ENCODE results near the gene PDE4D.
"Not testable (repeated sequence)": the region's sequence is repeated elsewhere in the genome, so short reads cannot be mapped to it uniquely, and the experiment has no call there.

The PDE4D gene

DNA sequence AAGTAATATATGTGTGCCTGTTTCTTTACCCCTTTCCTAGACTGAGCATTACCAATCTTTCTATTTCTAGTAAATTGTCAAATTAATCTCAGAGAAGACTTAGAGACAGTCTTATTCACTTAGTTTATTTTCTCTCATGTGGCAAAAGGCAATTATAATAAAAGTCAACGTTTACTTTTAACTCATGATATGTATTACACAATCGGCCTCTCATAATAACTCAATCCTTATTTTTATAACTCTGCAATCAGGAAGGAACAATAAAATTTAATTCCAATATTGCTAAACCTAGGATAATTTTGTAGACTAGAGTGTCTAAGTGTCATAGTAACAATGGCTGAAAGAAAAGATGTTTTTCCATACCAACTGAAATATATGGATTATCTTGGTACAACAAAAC lies 214.6 kb downstream of the PDE4D start:
- Histone ChIP-seq H3K36me3 (ENCODE audit: control insufficient read depth, insufficient read depth, low read length) (no peaks in the 10 kb centered on the region), H3K27ac (ENCODE audit: insufficient read depth, low read depth, low read length, poor library complexity, severe bottlenecking) (no peak overlapping the region), H3K4me3 (ENCODE audit: insufficient read depth, low read depth, low read length) (no peak overlapping the region), H3K9me3 (ENCODE audit: control insufficient read depth, low read length) (no peaks in the 10 kb centered on the region), H3K4me1 (ENCODE audit: control insufficient read depth, insufficient read depth, low read length) (no peaks in the 10 kb centered on the region), H3K27me3 (ENCODE audit: control insufficient read depth, insufficient read depth, low read length, poor library complexity, severe bottlenecking) (no peaks in the 10 kb centered on the region)
- 92 to 100% methylated on average over 2 of the region's 2 CpGs for WGBS, 2 experiments

DNA sequence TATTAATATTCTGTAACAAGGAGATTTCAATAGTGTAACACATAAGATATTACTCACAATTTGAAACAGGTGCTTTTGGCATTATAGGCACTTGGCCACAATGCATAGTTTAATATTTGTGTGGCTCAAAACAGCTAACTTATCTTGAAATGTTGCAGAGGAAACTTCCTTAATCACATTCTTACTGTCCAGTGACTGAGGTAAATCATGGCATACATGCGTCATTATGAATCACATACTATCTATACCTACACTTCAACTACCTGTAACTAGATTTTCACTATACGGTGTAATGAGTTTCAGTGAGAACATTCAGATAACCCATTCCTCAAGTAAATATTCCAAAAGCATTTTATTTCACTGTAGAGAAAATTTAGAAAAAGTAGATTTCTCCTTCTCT lies 218.8 kb downstream of the PDE4D start:
- WGBS, 2 experiments = 84 to 89% methylated on average over 2 of the region's 2 CpGs
- H3K9me3 ChIP-seq (ENCODE audit: control insufficient read depth, low read length) = no peaks in the 10 kb centered on the region
- no peaks in the 10 kb centered on the region for H3K36me3 ChIP-seq (ENCODE audit: control insufficient read depth, insufficient read depth, low read length)
- H3K27ac ChIP-seq (ENCODE audit: insufficient read depth, low read depth, low read length, poor library complexity, severe bottlenecking) = no peak overlapping the region
- H3K4me3 ChIP-seq (ENCODE audit: insufficient read depth, low read depth, low read length) = no peak overlapping the region
- no peaks in the 10 kb centered on the region for H3K4me1 ChIP-seq (ENCODE audit: control insufficient read depth, insufficient read depth, low read length)
- H3K27me3 ChIP-seq (ENCODE audit: control insufficient read depth, insufficient read depth, low read length, poor library complexity, severe bottlenecking) = no peaks in the 10 kb centered on the region

GRCh38 chr5:59673438-59674058 lies 220.0 kb downstream of the PDE4D start:
- no peaks in the 10 kb centered on the region for H3K27me3 ChIP-seq (ENCODE audit: control insufficient read depth, insufficient read depth, low read length, poor library complexity, severe bottlenecking)
- H3K9me3 ChIP-seq (ENCODE audit: control insufficient read depth, low read length) = no peaks in the 10 kb centered on the region
- no peaks in the 10 kb centered on the region for H3K36me3 ChIP-seq (ENCODE audit: control insufficient read depth, insufficient read depth, low read length)
- no peak overlapping the region for H3K4me3 ChIP-seq (ENCODE audit: insufficient read depth, low read depth, low read length)
- 0% methylated on average over 2 to 3 of the region's 4 CpGs for WGBS, 2 experiments
- H3K27ac ChIP-seq (ENCODE audit: insufficient read depth, low read depth, low read length, poor library complexity, severe bottlenecking) = no peak overlapping the region
- H3K4me1 ChIP-seq (ENCODE audit: control insufficient read depth, insufficient read depth, low read length) = no peaks in the 10 kb centered on the region

DNA sequence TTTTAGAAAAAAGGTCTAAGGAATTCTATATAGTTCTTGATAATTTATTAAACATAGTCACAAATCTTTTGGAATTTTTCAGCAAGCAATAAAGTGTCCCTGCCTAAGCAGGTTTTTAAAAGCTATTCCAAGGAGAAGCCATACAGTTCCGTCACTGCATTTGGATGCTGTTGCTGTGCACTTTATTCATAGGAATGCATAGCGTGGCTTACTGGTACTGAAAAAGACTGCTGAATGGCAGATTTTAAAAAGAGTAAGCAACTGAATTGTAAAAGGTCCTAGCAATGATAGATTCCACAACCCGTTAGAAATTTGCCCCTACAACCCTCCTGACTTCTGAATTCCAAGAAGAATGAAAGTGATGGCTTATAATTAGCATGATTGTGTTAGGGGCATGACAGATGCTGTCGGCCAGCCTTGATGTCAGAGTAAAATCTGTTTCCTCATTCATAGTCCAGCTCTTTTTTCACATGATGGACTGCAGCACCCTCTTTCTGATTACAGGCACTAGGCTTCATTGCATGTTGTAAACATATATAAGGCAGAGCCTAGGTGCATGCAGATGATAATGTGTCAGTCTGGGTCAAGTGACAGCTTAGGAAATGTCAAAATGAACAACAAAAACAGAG lies 227.0 kb downstream of the PDE4D start:
- Histone ChIP-seq H3K4me1 (ENCODE audit: control insufficient read depth, insufficient read depth, low read length) (peaks cover 8% of the 10 kb centered on the region), H3K4me3 (ENCODE audit: insufficient read depth, low read depth, low read length) (no peak overlapping the region), H3K9me3 (ENCODE audit: control insufficient read depth, low read length) (no peaks in the 10 kb centered on the region), H3K36me3 (ENCODE audit: control insufficient read depth, insufficient read depth, low read length) (no peaks in the 10 kb centered on the region), H3K27ac (ENCODE audit: insufficient read depth, low read depth, low read length, poor library complexity, severe bottlenecking) (no peak overlapping the region), H3K27me3 (ENCODE audit: control insufficient read depth, insufficient read depth, low read length, poor library complexity, severe bottlenecking) (no peaks in the 10 kb centered on the region)
- 86 to 96% methylated on average over 4 of the region's 4 CpGs for WGBS, 2 experiments

DNA sequence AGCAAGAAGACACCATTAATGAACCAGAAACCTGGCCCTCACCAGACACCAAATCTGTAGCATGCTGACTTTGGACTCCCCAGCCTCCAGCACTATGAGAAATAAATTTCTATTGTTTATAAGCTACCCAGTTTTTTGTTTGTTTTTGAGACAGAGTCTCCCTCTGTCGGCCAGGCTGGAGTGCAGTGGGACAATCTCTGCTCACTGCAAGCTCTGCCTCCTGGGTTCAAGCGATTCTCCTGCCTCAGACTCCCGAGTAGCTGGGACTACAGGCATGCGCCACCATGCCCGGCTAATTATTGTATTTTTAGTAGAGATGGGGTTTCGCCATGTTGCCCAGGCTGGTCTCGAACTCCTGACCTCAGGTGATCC lies 227.7 kb downstream of the PDE4D start:
- H3K27me3 ChIP-seq (ENCODE audit: control insufficient read depth, insufficient read depth, low read length, poor library complexity, severe bottlenecking); H3K36me3 ChIP-seq (ENCODE audit: control insufficient read depth, insufficient read depth, low read length); H3K4me3 ChIP-seq (ENCODE audit: insufficient read depth, low read depth, low read length); H3K9me3 ChIP-seq (ENCODE audit: control insufficient read depth, low read length); H3K27ac ChIP-seq (ENCODE audit: insufficient read depth, low read depth, low read length, poor library complexity, severe bottlenecking); H3K4me1 ChIP-seq (ENCODE audit: control insufficient read depth, insufficient read depth, low read length): not testable (repeated sequence)
- 90 to 95% methylated on average over 7 of the region's 7 CpGs for WGBS, 2 experiments

- Histone ChIP-seq H3K4me3 (ENCODE audit: insufficient read depth, low read depth, low read length) (no peak overlapping the region), H3K36me3 (ENCODE audit: control insufficient read depth, insufficient read depth, low read length) (no peaks in the 10 kb centered on the region), H3K4me1 (ENCODE audit: control insufficient read depth, insufficient read depth, low read length) (peaks cover 8% of the 10 kb centered on the region), H3K27ac (ENCODE audit: insufficient read depth, low read depth, low read length, poor library complexity, severe bottlenecking) (no peak overlapping the region), H3K9me3 (ENCODE audit: control insufficient read depth, low read length) (no peaks in the 10 kb centered on the region), H3K27me3 (ENCODE audit: control insufficient read depth, insufficient read depth, low read length, poor library complexity, severe bottlenecking) (no peaks in the 10 kb centered on the region)
Observed at GRCh38 chr5:59665086-59665831, 228.3 kb downstream of the PDE4D start.

- H3K27ac ChIP-seq (ENCODE audit: insufficient read depth, low read depth, low read length, poor library complexity, severe bottlenecking) = no peak overlapping the region
- H3K27me3 ChIP-seq (ENCODE audit: control insufficient read depth, insufficient read depth, low read length, poor library complexity, severe bottlenecking) = no peaks in the 10 kb centered on the region
- H3K9me3 ChIP-seq (ENCODE audit: control insufficient read depth, low read length) = no peaks in the 10 kb centered on the region
- H3K4me3 ChIP-seq (ENCODE audit: insufficient read depth, low read depth, low read length) = no peak overlapping the region
- no peaks in the 10 kb centered on the region for H3K36me3 ChIP-seq (ENCODE audit: control insufficient read depth, insufficient read depth, low read length)
- peaks cover 8% of the 10 kb centered on the region for H3K4me1 ChIP-seq (ENCODE audit: control insufficient read depth, insufficient read depth, low read length)
- WGBS, 2 experiments = 84 to 87% methylated on average over 4 of the region's 4 CpGs
Observed at GRCh38 chr5:59661954-59662615, 231.4 kb downstream of the PDE4D start.

DNA sequence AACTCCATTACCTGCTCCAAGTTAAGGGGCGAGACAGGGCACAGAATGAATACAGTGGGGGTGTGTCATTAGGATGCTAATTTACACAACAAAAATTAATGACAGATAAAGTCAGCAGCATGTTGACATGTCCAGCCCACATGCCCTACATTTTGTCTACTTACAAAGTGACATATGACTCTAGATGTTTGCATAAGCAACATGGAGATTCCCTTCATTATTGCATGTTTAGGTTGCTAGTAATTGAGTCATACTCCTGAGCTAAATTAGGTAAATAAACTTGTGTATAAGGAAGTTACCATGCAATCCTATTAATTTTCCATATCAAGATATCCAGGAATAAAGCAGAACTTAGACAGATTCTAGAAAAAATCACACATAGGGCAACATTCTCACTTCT lies 232.2 kb downstream of the PDE4D start:
- Histone ChIP-seq H3K27me3 (ENCODE audit: control insufficient read depth, insufficient read depth, low read length, poor library complexity, severe bottlenecking) (no peaks in the 10 kb centered on the region), H3K4me3 (ENCODE audit: insufficient read depth, low read depth, low read length) (no peak overlapping the region), H3K9me3 (ENCODE audit: control insufficient read depth, low read length) (no peaks in the 10 kb centered on the region), H3K4me1 (ENCODE audit: control insufficient read depth, insufficient read depth, low read length) (peaks cover 8% of the 10 kb centered on the region), H3K27ac (ENCODE audit: insufficient read depth, low read depth, low read length, poor library complexity, severe bottlenecking) (no peak overlapping the region), H3K36me3 (ENCODE audit: control insufficient read depth, insufficient read depth, low read length) (no peaks in the 10 kb centered on the region)
- 80 to 83% methylated on average over 1 of the region's 1 CpG for WGBS, 2 experiments

DNA sequence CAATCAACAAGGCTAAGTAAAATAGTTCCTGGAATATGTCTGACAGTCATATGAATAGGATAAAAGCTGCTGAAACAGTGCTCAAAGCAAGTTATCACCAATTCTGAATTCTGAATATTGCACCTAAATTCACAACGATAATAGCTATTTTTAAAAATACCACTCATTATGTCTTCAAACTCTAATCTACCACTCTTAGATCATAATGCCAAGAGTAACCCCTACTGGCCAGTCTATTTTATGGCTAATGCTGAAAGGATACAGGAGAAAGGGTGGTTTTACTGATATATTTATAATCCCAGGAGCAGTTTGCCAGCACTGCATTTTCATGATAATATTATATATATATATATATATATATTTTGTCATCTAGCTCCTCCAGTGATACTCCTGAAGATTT lies 232.8 kb downstream of the PDE4D start:
- peaks cover 8% of the 10 kb centered on the region for H3K4me1 ChIP-seq (ENCODE audit: control insufficient read depth, insufficient read depth, low read length)
- H3K27me3 ChIP-seq (ENCODE audit: control insufficient read depth, insufficient read depth, low read length, poor library complexity, severe bottlenecking) = no peaks in the 10 kb centered on the region
- 74 to 79% methylated on average over 1 of the region's 1 CpG for WGBS, 2 experiments
- H3K27ac ChIP-seq (ENCODE audit: insufficient read depth, low read depth, low read length, poor library complexity, severe bottlenecking) = no peak overlapping the region
- no peaks in the 10 kb centered on the region for H3K36me3 ChIP-seq (ENCODE audit: control insufficient read depth, insufficient read depth, low read length)
- H3K9me3 ChIP-seq (ENCODE audit: control insufficient read depth, low read length) = no peaks in the 10 kb centered on the region
- no peak overlapping the region for H3K4me3 ChIP-seq (ENCODE audit: insufficient read depth, low read depth, low read length)
